Activated T-cell treated with anti-CD3 and anti-CD28 coated beads, Interleukin-2, amount 50 U/mL, for 72 hours (primary cell): ENCODE data around the gene OR10V1. TPM values are rescaled to one million over a fixed set of nuclear protein-coding genes. Genes with fewer than 3 reads are reported as not detected.
A peak's percentile ranks its signal among the peaks of the same experiment; 100 is the strongest.

Experiments used
- ATAC-seq, 2 donors: fragments of 150-1000 bp; cut with Tn5 transposase; replicated peaks in 1 of 2; 2 replicates each; pipeline ENCODE4 v1.10.0; 2021; ENCODE audit warnings: moderate library complexity in 2 of 2, mild to moderate bottlenecking in 1 of 2
- DNase-seq, 2 donors: peaks; one replicate each; pipeline ENCODE4 v3.0.0; 2021 to 2022; ENCODE audit warnings: mixed read lengths in 1 of 2
- H3K27ac Mint-ChIP-seq: one replicate; pipeline ENCODE4 v1.8.0; 2022; ENCODE audit warnings: mild to moderate bottlenecking, moderate library complexity, mixed read lengths
- H3K27me3 Mint-ChIP-seq: one replicate; pipeline ENCODE4 v1.8.0; 2022; ENCODE audit warnings: low read depth, mixed read lengths
- H3K36me3 Mint-ChIP-seq, 2 donors: one replicate each; pipeline ENCODE4 v1.8.0; 2022; ENCODE audit warnings: mixed read lengths in 2 of 2, mild to moderate bottlenecking in 1 of 2; ENCODE audit not compliant: insufficient read depth in 2 of 2
- H3K4me1 Mint-ChIP-seq: one replicate; pipeline ENCODE4 v1.8.0; 2022; ENCODE audit warnings: low read depth, mixed read lengths
- H3K4me3 Mint-ChIP-seq, 2 donors: one replicate each; pipeline ENCODE4 v1.8.0; 2022; ENCODE audit warnings: mild to moderate bottlenecking in 2 of 2, mixed read lengths in 2 of 2, moderate library complexity in 2 of 2
- H3K9me3 Mint-ChIP-seq, 2 donors: one replicate each; pipeline ENCODE4 v1.8.0; 2022; ENCODE audit warnings: mixed read lengths in 2 of 2
- total RNA-seq, 2 donors: library from RNA; stranded (reverse); gene quantifications; one replicate each; pipeline ENCODE4 v1.2.3, GENCODE V29; 2022

The OR10V1 gene, protein sequence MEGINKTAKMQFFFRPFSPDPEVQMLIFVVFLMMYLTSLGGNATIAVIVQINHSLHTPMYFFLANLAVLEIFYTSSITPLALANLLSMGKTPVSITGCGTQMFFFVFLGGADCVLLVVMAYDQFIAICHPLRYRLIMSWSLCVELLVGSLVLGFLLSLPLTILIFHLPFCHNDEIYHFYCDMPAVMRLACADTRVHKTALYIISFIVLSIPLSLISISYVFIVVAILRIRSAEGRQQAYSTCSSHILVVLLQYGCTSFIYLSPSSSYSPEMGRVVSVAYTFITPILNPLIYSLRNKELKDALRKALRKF
- not detected for total RNA-seq

- H3K9me3 Mint-ChIP-seq, result no peaks in the 10 kb centered on the region
- H3K4me1 Mint-ChIP-seq, result no peaks in the 10 kb centered on the region
- no peak for ATAC-seq
- no peak within 1 kb of the TSS for H3K27ac Mint-ChIP-seq
- DNase-seq, result no peak
- no peaks in the 10 kb centered on the region for H3K36me3 Mint-ChIP-seq
- H3K27me3 Mint-ChIP-seq, result peaks cover 30% of the 10 kb centered on the region
- no peak within 1 kb of the TSS for H3K4me3 Mint-ChIP-seq
Observed at GRCh38 chr11:59713745-59714144, at the start of gene OR10V1. TSS of gene OR10V1 (minus strand) at chr11:59713845. CDS start at chr11:59713845, 0 bp downstream.

DNA sequence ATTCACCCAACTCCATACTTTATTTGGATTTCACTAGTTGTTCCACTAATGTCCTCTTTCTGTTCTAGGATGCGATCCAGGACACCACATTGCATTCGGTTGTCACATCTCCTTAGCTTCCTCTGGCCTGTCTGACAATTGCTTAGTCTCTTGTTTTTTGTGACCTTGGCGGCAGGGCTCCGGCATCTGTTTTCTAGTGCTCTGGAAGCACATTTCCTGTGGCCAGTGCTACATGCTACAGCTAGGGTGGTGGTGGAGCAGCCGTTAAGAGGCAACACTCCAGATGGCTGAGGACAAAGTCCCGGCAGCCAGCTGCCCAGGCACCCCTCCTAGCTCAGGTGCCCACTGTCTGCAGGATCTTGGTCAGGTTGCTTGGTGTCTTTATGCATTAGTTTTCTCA lies 48.3 kb upstream of the OR10V1 start:
- DNase-seq (no peak), ATAC-seq (no peak)
- no peaks in the 10 kb centered on the region for H3K36me3 Mint-ChIP-seq
- H3K9me3 Mint-ChIP-seq, result no peaks in the 10 kb centered on the region
- no peak overlapping the region for H3K27ac Mint-ChIP-seq
- H3K27me3 Mint-ChIP-seq, result peaks cover under 1% of the 10 kb centered on the region
- H3K4me3 Mint-ChIP-seq, result no peak overlapping the region
- peaks cover under 1% of the 10 kb centered on the region for H3K4me1 Mint-ChIP-seq

GRCh38 chr11:59760771-59761170 lies 47.1 kb upstream of the OR10V1 start:
- peaks cover 13% of the 10 kb centered on the region for H3K4me1 Mint-ChIP-seq
- H3K9me3 Mint-ChIP-seq, result no peaks in the 10 kb centered on the region
- no peak overlapping the region for H3K27ac Mint-ChIP-seq
- no peaks in the 10 kb centered on the region for H3K36me3 Mint-ChIP-seq
- ATAC-seq (no peak), DNase-seq (no peak)
- H3K27me3 Mint-ChIP-seq, result peaks cover 8% of the 10 kb centered on the region
- no peak overlapping the region for H3K4me3 Mint-ChIP-seq

DNA sequence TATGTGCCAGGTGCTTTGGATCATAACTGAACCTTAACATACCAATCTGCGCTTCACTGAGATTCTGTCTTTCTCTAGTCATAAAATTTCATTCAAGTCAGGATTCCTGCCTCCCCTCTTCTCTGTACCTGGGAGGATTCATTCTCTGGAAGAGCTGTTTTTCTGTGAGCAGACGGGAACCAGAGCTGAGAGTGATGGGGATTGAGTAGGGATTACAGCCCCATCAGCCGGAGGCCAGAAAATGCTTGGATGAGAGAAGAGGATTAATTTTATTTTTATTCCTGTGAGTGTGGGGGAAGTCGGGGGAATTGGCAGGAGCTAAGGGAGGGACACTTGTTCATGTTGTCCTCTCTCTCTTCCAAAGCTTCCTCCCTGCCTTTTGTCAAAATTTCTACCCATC lies 46.3 kb upstream of the OR10V1 start:
- no peaks in the 10 kb centered on the region for H3K9me3 Mint-ChIP-seq
- no peak overlapping the region for H3K27ac Mint-ChIP-seq
- no peaks in the 10 kb centered on the region for H3K36me3 Mint-ChIP-seq
- DNase-seq (no peak), ATAC-seq (no peak)
- H3K4me1 Mint-ChIP-seq, result peaks cover 16% of the 10 kb centered on the region
- H3K27me3 Mint-ChIP-seq, result peaks cover 8% of the 10 kb centered on the region
- H3K4me3 Mint-ChIP-seq, result no peak overlapping the region

DNA sequence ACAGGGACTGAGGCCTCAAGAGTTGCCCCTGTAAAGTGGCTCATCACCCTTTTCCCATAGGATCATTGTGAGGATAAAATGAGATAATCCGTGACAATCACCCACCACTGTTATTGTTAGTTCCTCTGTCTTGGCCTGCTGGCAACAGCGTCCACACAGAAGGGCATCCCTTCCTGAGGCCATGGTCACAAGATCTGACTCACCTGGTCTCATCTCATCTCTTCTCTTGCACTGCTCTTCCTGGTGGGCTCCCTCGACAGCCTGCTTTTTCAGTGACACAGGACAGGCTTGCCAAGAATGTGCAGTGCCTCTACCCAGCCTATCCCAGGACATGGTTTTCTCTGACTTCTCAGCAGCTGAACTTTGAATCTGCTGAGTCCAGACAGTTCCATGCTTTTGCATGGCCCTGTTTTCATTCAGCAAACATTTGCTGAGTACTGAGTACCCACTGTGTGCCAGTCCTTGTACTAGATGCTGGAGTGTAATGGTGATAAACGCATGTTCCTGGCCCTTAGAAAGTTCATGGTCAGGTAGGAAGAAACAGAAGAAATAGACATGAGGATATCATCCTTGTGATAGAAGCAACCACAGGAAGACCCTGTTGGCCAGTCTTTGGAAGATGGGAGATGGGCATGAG lies 44.9 kb upstream of the OR10V1 start:
- H3K36me3 Mint-ChIP-seq, result peaks cover 0 to 3% of the 10 kb centered on the region in 2 donors
- no peak overlapping the region for H3K27ac Mint-ChIP-seq
- ATAC-seq (no peak), DNase-seq (no peak)
- peaks cover 27% of the 10 kb centered on the region for H3K4me1 Mint-ChIP-seq
- no peak overlapping the region for H3K4me3 Mint-ChIP-seq
- H3K27me3 Mint-ChIP-seq, result peaks cover 8% of the 10 kb centered on the region
- no peaks in the 10 kb centered on the region for H3K9me3 Mint-ChIP-seq

DNA sequence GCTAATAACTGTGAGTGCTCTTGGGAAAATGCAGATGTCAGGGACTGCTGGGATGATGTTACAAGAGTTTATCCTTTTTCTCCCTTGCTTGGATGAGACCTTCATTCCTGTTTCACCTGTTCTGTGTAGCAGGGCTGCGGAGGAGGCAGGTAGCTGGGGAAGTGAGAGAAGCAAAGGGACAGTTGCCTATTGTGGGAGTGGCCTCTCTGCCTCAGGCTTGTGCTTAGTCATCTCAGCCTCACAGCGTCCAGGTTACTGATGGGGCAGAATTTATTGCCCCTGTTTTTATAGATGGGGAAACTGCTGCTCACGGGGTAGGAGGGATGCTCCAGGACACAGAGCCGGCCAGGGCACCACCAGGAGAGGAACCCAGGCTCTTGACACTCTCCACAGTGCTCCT lies 43.2 kb upstream of the OR10V1 start:
- H3K4me1 Mint-ChIP-seq, result peaks cover 27% of the 10 kb centered on the region
- peak overlapping the region in 1 of 2 donors; percentile 81 for H3K4me3 Mint-ChIP-seq
- H3K27ac Mint-ChIP-seq, result no peak overlapping the region
- DNase-seq (no peak), ATAC-seq (no peak)
- no peaks in the 10 kb centered on the region for H3K9me3 Mint-ChIP-seq
- H3K36me3 Mint-ChIP-seq, result peaks cover 0 to 3% of the 10 kb centered on the region in 2 donors
- peaks cover 8% of the 10 kb centered on the region for H3K27me3 Mint-ChIP-seq

- peaks cover 8% of the 10 kb centered on the region for H3K27me3 Mint-ChIP-seq
- peaks cover 27% of the 10 kb centered on the region for H3K4me1 Mint-ChIP-seq
- H3K4me3 Mint-ChIP-seq, result peak overlapping the region; percentile 81 to 85
- DNase-seq (no peak), ATAC-seq (no peak)
- H3K27ac Mint-ChIP-seq, result no peak overlapping the region
- peaks cover 0 to 3% of the 10 kb centered on the region in 2 donors for H3K36me3 Mint-ChIP-seq
- no peaks in the 10 kb centered on the region for H3K9me3 Mint-ChIP-seq
Observed at GRCh38 chr11:59756558-59756840, 42.9 kb upstream of the OR10V1 start.

DNA sequence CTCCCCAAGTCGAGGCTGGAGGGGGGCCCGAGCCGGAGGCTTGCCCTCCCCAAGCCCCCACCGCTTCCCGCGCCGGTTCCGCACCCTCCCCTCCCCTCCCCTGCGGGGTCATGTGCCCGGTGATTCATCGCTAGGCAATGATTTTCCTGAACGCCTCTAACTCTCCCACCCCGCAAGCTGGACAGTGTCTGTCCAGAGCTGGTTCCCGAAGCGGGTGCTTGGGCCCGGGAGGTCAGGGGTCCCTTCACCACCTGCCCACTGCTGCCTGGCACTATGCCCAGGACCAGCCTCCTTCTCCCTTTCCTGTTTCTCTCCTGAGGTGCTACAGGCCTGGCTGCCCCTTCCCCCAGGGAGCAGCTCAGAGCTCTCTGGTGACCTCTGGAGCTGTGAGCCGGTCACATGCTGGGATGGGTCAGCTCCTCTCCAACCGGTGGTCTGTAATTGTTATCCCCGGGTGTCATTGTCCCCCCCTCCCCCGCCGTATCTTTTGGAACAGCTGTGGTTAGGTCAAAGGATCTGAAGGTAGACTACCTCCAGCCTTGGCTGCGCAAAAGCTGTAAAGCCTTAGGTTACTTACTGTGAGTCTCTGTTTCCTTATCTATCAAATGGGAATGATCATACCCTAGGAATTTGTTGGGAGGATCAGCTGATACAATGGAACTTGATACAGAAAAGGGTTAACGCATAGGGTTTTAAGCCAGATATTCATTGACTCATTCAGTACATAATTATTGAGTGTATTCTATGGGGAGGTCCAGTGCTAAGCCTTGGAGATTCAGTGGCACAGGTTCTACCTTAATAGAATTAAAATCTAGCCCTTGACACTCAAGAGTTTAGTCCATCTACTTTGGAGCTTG lies 42.3 kb upstream of the OR10V1 start:
- Mint-ChIP-seq H3K27ac (peak overlapping the region; percentile 62), H3K27me3 (peaks cover 8% of the 10 kb centered on the region), H3K36me3 (peaks cover 0 to 3% of the 10 kb centered on the region in 2 donors), H3K4me1 (peaks cover 27% of the 10 kb centered on the region), H3K4me3 (peak overlapping the region; percentile 81 to 85), H3K9me3 (no peaks in the 10 kb centered on the region)
- DNase-seq, result peak; percentile 36 to 39
- ATAC-seq, result peak; percentile 24 to 42

GRCh38 chr11:59754859-59755700 lies 41.4 kb upstream of the OR10V1 start, which contains the start of gene STX3:
TSS of gene STX3 (plus strand) at chr11:59755376. CDS start at chr11:59755606, 230 bp downstream.
- peaks cover 27% of the 10 kb centered on the region for H3K4me1 Mint-ChIP-seq
- H3K27ac Mint-ChIP-seq, result peak within 1 kb of the TSS; percentile 76
- peaks cover 8% of the 10 kb centered on the region for H3K27me3 Mint-ChIP-seq
- peaks cover 0 to 3% of the 10 kb centered on the region in 2 donors for H3K36me3 Mint-ChIP-seq
- DNase-seq (peak; percentile 78 to 79), ATAC-seq (peak; percentile 88 to 92)
- H3K9me3 Mint-ChIP-seq, result no peaks in the 10 kb centered on the region
- H3K4me3 Mint-ChIP-seq, result peak within 1 kb of the TSS; percentile 87 to 98

- no peaks in the 10 kb centered on the region for H3K9me3 Mint-ChIP-seq
- ATAC-seq (peak; percentile 29), DNase-seq (peak; percentile 27 to 30)
Observed at GRCh38 chr11:59754494-59754858, 40.8 kb upstream of the OR10V1 start.

DNA sequence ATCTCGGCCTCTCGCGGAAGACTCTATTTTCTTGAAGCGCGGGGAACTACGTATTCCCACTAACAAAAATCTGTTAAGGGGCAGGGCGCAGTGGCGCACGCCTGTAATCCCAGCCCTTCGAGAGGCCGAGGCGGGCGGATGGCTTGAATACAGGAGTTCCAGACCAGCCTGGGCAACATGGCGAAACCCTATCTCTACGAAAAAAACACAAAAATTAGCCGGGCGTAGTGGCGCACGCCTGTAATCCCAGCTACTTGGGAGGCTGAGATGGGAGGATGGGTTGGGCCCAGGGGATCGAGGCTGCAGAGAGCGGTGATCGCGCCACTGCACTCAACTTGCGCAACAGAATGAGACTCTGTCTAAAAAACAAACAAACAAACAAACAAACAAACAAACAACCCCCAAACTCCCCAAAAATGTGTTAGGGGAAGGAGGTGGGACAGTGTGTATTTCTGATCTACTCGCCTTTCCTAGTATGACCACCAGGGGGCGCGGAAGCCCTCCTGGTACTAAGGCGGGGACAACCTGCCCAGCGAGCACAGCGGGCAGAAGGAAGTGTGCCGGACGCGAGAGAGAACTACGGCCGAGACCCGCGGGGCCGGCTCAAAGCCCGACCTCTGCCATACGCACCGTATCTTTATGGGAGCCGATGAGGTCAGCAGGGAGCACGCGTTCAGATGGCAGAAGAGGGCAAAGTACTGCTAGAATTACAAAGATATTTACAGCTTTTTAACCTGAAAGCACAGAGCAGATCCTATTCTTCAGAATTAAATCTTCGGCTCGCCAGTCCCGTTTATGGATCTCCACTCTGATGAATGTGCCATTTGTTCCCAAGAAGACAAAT lies 40.2 kb upstream of the OR10V1 start:
- H3K27me3 Mint-ChIP-seq, result peaks cover 12% of the 10 kb centered on the region
- H3K27ac Mint-ChIP-seq, result peak overlapping the region; percentile 0
- peak overlapping the region; percentile 87 to 98 for H3K4me3 Mint-ChIP-seq
- H3K36me3 Mint-ChIP-seq, result peaks cover 0 to 3% of the 10 kb centered on the region in 2 donors
- DNase-seq (peak; percentile 86 to 89), ATAC-seq (peak; percentile 76)
- H3K9me3 Mint-ChIP-seq, result no peaks in the 10 kb centered on the region
- peaks cover 27% of the 10 kb centered on the region for H3K4me1 Mint-ChIP-seq

More at GRCh38 chr11:59754494-59754858, 40.8 kb upstream of the OR10V1 start:
- H3K4me1 Mint-ChIP-seq, result peaks cover 27% of the 10 kb centered on the region
- peak overlapping the region; percentile 76 for H3K27ac Mint-ChIP-seq
- H3K4me3 Mint-ChIP-seq, result peak overlapping the region; percentile 87 to 98
- H3K27me3 Mint-ChIP-seq, result peaks cover 8% of the 10 kb centered on the region
- peaks cover 0 to 3% of the 10 kb centered on the region in 2 donors for H3K36me3 Mint-ChIP-seq

DNA sequence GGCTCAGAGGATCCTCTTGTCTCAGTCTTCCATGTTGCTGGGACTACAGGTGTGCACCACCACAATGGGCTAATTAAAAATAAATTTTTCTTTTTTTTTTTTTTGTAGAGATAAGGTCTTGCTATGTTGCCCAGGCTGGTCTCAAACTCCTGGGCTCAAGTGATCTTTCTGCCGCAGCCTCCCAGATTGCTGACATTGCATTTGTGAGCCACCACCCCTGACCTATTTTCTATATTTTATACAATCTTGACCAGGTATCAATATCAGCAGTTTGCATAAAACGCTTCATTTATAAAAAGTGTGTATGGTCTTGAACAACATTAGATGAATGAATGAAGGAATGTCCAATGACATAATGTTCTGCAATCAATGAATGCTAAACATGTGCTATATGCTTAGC lies 32.5 kb upstream of the OR10V1 start:
- ATAC-seq (no peak), DNase-seq (no peak)
- Mint-ChIP-seq H3K27me3 (peaks cover 22% of the 10 kb centered on the region), H3K9me3 (no peaks in the 10 kb centered on the region), H3K27ac (no peak overlapping the region), H3K36me3 (no peaks in the 10 kb centered on the region), H3K4me3 (no peak overlapping the region), H3K4me1 (no peaks in the 10 kb centered on the region)
